Stimulated activated naive CD8-positive, alpha-beta T cell treated with anti-CD3 and anti-CD28 coated beads, Interleukin-15, Interleukin-2, amounts not matched to agents 100 ng/mL and 50 ng/mL, for 24 hours (primary cell): ENCODE measurements around the gene CDH15.
"Not testable (repeated sequence)": the region's sequence is repeated elsewhere in the genome, so short reads cannot be mapped to it uniquely, and the experiment has no call there.

ENCODE experiments used
- H3K27ac Mint-ChIP-seq: one replicate; pipeline ENCODE4 v1.8.0; 2021; ENCODE audit warnings: mild to moderate bottlenecking, mixed read lengths
- H3K27me3 Mint-ChIP-seq: one replicate; pipeline ENCODE4 v1.8.0; 2021; ENCODE audit warnings: mixed read lengths
- H3K36me3 Mint-ChIP-seq: one replicate; pipeline ENCODE4 v1.8.0; 2021; ENCODE audit warnings: low read depth, mixed read lengths
- H3K4me1 Mint-ChIP-seq: one replicate; pipeline ENCODE4 v1.8.0; 2021; ENCODE audit warnings: low read depth, mixed read lengths
- H3K4me3 Mint-ChIP-seq: one replicate; pipeline ENCODE4 v1.8.0; 2021; ENCODE audit warnings: mild to moderate bottlenecking, mixed read lengths
- H3K9me3 Mint-ChIP-seq: one replicate; pipeline ENCODE4 v1.8.0; 2021; ENCODE audit warnings: mixed read lengths

CDH15 gene

GRCh38 chr16:89233678-89234490 lies 62.3 kb downstream of the CDH15 start:
- H3K9me3 Mint-ChIP-seq: peaks cover under 1% of the 10 kb centered on the region
- H3K4me1 Mint-ChIP-seq: peaks cover 4% of the 10 kb centered on the region
- no peak overlapping the region for H3K4me3 Mint-ChIP-seq
- no peak overlapping the region for H3K27ac Mint-ChIP-seq
- peaks cover 39% of the 10 kb centered on the region for H3K36me3 Mint-ChIP-seq
- no peaks in the 10 kb centered on the region for H3K27me3 Mint-ChIP-seq

DNA sequence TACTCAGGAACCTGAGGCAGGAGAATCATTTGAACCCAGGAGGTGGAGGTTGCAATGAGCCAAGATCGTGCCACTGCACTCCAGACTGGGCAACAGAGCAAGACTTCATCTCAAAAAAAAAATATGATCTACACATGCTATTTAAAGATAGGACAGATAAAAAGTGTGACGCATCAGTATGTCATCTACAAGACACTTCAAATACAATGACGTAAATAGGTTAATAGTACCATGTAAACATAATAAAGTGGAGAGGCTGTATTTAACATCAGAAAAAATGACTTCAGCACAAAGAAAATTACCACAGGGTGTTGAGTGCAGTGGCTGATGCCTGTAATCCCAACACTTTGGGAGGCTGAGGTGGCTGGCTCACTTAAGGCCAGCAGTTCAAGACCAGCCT lies 66.2 kb downstream of the CDH15 start:
- Mint-ChIP-seq H3K27ac (no peak overlapping the region), H3K27me3 (no peaks in the 10 kb centered on the region), H3K36me3 (peaks cover 15% of the 10 kb centered on the region), H3K9me3 (no peaks in the 10 kb centered on the region), H3K4me1 (peaks cover 22% of the 10 kb centered on the region), H3K4me3 (no peak overlapping the region)

DNA sequence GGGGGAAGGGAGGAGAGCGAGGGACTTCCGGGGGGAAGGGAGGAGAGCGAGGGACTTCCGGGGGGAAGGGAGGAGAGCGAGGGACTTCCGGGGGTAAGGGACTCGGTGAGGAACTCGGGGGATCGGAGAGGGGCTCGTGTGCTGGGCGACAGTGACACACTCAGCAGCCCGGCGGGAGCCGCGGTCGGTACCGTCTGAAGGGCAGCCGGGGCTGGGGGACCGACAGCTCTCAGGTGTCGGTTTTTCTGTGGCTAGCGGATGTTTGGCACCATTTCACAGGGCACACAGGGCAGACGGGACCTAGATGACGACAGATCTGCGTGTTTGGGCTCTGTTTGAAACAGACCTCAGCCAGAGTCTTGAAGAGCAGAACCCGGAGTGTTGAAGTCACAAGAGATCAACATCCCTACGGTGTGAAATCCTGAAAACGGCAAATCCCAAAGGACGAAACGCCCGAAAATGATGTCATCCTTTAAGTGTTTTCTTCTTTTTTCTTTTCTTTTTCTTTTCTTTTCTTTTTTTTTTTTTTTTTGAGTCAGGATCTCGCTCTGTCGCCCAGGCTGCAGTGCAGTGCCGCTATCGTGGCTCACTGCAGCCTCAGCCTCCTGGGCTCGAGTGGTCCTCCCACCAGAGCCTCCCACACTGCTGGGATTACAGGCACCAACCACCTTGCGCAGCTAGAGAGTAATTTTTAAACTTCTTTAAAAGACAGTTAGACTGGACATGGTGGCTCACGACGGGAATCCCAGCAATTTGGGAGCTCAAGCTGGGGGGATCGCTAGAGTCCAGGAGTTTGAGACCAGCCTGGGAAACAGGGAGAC lies 69.8 kb downstream of the CDH15 start:
- Mint-ChIP-seq H3K36me3 (peaks cover 3% of the 10 kb centered on the region), H3K27me3 (no peaks in the 10 kb centered on the region), H3K9me3 (no peaks in the 10 kb centered on the region), H3K4me1 (peaks cover 31% of the 10 kb centered on the region), H3K27ac (peak overlapping the region; percentile 100), H3K4me3 (peak overlapping the region; percentile 99)

DNA sequence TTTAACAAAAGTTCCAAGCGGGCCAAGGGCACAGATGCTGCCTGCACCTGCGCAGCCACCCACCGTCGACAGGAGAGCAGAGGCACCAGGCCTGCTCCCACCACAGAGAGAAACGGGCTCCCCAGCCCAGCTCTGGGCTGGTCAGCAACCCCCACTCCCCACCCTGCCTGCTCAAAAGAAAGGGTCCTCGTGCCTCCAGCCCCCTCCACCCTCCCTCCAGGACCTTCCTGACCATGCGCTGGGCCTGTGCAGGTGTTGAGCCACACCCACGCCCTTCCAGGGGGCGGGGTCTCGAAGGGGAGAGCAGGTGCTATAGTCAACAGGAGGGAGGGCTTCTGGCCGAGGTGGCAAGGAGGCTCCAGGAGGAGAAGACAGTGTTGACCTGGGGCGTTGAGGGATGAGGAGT lies 71.2 kb downstream of the CDH15 start:
- H3K27ac Mint-ChIP-seq: no peak overlapping the region
- peaks cover 34% of the 10 kb centered on the region for H3K4me1 Mint-ChIP-seq
- H3K36me3 Mint-ChIP-seq: peaks cover 3% of the 10 kb centered on the region
- H3K27me3 Mint-ChIP-seq: no peaks in the 10 kb centered on the region
- no peak overlapping the region for H3K4me3 Mint-ChIP-seq
- no peaks in the 10 kb centered on the region for H3K9me3 Mint-ChIP-seq

DNA sequence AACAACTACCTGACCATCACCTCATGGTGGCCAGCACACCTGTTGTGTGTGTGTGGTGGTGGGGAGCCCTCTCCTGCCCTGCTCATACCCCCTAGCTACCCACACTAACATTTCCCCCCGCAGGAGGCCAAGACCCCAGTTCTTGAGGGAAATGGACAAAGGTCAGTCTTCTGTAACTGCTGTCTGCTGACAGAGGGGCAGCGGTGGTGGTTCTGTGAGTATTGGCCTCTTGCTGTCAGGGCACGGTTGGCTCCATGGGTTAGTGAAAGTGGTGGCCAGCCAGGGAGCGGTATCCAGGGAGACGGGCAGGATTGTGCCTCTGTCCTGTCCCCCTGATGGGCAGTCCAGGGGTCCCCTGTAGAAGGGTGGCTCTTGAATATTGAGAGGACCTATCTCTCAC lies 72.1 kb downstream of the CDH15 start:
- peaks cover 3% of the 10 kb centered on the region for H3K36me3 Mint-ChIP-seq
- peaks cover 34% of the 10 kb centered on the region for H3K4me1 Mint-ChIP-seq
- no peak overlapping the region for H3K27ac Mint-ChIP-seq
- H3K27me3 Mint-ChIP-seq: no peaks in the 10 kb centered on the region
- no peaks in the 10 kb centered on the region for H3K9me3 Mint-ChIP-seq
- H3K4me3 Mint-ChIP-seq: no peak overlapping the region

- H3K27me3 Mint-ChIP-seq, H3K36me3 Mint-ChIP-seq, H3K27ac Mint-ChIP-seq, H3K4me3 Mint-ChIP-seq, H3K9me3 Mint-ChIP-seq: not testable (repeated sequence)
- H3K4me1 Mint-ChIP-seq: peaks cover 34% of the 10 kb centered on the region
These were observed 72.7 kb downstream of the CDH15 start for GRCh38 chr16:89244264-89244663.

GRCh38 chr16:89244754-89245153 lies 73.2 kb downstream of the CDH15 start:
- Mint-ChIP-seq H3K27me3 (no peaks in the 10 kb centered on the region), H3K9me3 (peaks cover under 1% of the 10 kb centered on the region), H3K4me1 (peaks cover 33% of the 10 kb centered on the region), H3K36me3 (peaks cover 5% of the 10 kb centered on the region), H3K4me3 (no peak overlapping the region), H3K27ac (no peak overlapping the region)
